GM12864 (cell line): ENCODE results near the gene INSRR.
A peak's percentile ranks its signal among the peaks of the same experiment; 100 is the strongest.

ENCODE experiments used
- DNase-seq: peaks from one replicate; pipeline ENCODE4 v3.0.0-alpha.2; 2011; ENCODE audit warnings: low read depth
- H3K4me3 ChIP-seq: 2 replicates; pipeline ENCODE4 v1.5.1; 2011; ENCODE audit warnings: mild to moderate bottlenecking, low read depth, low read length, control low read depth
- TF ChIP-seq, protein P1 (sequence below): IDR thresholded peaks from 2 replicates; pipeline ENCODE4 v1.5.1; 2011; ENCODE audit warnings: low read depth, mild to moderate bottlenecking, moderate library complexity, low read length, control low read depth, inconsistent platforms; ENCODE audit errors: missing control alignments

The INSRR gene

DNA sequence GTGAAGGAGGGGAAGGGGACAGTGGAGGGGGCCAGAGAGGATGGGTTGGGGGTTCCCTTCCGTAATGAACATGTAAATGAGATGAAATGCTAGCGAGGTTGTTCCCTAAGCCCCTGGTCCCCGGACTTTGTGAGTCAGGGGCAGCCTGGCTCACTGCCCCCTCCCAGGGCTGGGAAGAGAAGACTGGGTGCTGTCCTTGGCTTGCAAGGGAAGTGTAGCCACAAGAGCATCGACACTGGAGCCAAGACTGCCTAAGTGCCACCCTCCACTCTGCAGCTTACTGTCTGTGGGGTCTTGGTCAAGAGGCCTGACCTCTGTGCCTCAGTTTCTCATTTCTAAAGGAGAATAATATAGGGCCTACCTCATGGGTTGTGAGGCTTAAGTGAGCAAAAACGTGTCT lies 35.1 kb upstream of the INSRR start:
- no peak for DNase-seq
- TF ChIP-seq, protein P1, sequence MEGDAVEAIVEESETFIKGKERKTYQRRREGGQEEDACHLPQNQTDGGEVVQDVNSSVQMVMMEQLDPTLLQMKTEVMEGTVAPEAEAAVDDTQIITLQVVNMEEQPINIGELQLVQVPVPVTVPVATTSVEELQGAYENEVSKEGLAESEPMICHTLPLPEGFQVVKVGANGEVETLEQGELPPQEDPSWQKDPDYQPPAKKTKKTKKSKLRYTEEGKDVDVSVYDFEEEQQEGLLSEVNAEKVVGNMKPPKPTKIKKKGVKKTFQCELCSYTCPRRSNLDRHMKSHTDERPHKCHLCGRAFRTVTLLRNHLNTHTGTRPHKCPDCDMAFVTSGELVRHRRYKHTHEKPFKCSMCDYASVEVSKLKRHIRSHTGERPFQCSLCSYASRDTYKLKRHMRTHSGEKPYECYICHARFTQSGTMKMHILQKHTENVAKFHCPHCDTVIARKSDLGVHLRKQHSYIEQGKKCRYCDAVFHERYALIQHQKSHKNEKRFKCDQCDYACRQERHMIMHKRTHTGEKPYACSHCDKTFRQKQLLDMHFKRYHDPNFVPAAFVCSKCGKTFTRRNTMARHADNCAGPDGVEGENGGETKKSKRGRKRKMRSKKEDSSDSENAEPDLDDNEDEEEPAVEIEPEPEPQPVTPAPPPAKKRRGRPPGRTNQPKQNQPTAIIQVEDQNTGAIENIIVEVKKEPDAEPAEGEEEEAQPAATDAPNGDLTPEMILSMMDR, result no peak
- H3K4me3 ChIP-seq, result no peak overlapping the region

DNA sequence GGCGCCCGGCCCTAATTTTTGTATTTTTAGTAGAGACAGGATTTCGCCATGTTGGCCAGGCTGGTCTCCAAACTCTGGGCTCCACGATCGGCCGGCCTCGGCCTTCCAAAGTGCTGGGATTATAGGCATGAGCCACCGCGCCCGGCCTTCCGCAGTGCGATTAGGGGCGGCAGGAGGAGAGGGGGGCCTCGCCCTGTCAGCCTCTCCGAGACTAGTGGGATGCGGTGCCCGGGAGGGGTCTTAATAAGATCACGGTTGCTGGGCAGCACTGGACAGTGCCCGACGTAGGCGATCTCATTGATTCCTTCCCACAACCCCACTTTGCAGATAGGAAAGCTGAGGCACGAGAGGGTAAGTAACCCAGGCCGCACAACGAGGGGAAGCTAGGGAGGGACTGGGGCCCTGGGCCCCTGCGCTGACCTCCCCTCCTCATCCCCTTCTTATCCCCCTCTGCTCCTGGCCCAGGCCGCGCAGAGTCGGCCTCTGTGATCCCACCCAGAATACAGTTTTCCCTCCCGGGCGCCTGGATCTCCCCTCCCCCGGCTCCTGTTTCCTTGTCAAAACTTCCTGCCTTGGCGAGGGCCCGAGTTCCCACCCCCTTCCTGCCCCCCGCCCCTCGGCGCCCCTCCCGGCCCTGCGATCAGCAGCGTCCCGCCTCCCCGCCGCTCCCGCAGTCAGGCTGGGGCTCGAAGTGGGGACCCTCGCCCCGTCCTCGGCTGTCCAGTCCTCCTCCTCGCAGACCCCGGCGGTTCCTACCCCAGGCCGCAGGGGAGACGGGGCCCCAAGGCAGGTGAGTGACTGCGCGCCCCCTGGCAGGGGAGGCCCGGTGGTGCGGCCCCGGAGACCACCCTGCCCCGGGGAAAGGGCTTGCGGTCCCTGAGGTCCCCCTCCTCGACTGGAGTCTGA lies 34.4 kb upstream of the INSRR start, which contains the start of gene PEAR1:
PEAR1 (plus strand) TSS at position 671 of the 906 bp plus-strand sequence. CDS start 10,209 bp downstream, outside the sequence.
- DNase-seq, result no peak
- TF ChIP-seq, protein P1, result no peak
- no peak within 1 kb of the TSS for H3K4me3 ChIP-seq

DNA sequence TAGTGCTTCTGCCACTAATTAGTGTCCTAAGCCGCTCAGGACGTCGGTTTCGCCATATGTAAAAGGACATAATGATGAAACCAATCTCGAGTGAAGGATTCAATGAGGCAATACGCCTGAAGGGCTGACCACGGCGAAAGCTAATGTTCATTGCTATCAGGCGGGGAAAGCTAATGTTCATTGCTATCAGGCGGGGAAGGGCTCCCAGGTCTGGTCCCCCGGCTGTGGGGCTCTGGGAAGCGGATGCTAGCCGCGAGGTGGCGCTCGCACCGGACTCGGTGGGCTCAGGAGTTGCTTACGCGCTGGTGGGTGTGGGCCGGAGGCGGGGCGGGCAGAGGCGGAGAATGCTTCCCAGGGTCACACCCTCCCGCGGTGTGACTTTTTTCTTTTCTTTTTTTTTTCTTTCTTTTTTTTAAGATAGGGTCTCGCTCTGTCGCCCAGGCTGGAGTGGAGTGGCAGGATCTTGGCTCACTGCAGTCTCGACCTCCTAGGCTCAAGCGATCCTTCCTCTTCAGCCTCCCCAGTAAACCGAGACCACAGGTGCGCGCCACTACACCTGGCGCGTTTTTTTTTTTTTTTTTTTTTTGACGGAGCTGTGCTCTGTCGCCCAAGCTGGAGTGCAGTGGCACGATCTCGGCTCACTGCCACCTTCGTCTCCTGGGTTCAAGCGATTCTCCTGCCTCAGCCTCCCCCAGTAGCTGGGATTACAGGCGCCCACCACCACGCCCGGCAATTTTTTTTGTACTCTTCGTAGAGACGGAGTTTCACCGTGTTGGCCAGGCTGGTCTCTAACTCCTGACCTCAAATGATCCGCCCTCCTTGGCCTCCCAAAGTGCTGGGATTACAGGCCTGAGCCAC lies 33.5 kb upstream of the INSRR start:
- TF ChIP-seq, protein P1, result peak; percentile 79
- peak; percentile 39 for DNase-seq
- H3K4me3 ChIP-seq, result no peak overlapping the region

DNA sequence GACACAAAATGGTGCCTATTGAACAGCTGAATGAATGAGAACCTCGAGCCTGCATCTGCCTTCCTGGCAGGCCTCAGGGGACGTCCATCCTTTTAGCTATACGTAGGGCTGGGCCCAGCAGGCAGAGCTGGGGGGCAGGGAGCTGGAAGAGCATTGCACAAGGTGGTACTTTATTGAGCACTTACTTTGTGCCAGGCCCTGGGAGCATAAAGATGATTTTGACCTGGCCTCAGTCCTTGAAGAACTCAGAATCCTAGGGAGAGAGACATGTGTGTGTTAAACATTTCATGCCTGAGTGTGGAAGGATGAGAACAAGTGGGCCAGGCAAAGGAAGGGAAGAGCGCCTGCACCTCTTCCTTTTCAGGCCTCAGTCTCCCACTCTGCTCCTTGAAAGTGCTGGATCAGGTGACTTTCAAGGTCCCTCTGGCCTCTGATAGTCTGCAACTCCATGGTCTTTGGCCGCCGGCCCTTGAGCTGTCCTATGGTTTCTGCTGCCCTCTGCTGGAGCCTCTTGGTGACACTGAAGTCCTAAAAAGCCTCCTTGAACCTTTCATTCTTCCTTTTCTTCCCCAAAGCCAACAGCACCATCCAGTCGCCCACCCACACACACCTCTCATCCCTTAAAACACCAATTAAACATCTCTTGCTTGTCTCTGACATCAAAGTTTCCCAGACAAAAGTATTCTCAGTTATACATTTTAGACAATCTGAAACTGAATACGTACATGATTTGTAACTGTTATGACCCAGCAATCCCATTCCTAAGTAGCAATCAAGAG lies 31.1 kb upstream of the INSRR start:
- H3K4me3 ChIP-seq, result no peak overlapping the region
- DNase-seq, result peak; percentile 13
- TF ChIP-seq, protein P1, result peak; percentile 91

DNA sequence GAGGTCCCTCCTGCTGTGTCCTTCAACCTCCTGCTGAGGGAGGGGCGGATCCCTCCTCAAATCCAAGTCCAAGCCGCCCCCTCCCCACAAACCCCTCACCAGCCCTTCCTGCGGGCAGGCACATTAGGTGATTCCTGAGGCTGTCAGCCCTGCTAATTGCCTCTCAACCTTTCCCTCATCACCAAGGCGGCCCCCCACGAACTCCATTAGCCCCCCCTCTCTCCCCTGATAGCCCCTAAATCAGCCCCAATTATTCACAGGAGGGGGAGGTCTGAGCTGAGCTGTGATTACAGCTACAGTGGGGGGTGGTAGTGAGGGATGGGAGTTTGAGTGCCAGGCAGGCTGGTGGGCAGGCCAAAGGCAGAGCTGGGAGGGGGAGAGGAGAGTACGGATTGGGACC lies 28.8 kb upstream of the INSRR start:
- TF ChIP-seq, protein P1, result no peak
- no peak for DNase-seq
- H3K4me3 ChIP-seq, result no peak overlapping the region

DNA sequence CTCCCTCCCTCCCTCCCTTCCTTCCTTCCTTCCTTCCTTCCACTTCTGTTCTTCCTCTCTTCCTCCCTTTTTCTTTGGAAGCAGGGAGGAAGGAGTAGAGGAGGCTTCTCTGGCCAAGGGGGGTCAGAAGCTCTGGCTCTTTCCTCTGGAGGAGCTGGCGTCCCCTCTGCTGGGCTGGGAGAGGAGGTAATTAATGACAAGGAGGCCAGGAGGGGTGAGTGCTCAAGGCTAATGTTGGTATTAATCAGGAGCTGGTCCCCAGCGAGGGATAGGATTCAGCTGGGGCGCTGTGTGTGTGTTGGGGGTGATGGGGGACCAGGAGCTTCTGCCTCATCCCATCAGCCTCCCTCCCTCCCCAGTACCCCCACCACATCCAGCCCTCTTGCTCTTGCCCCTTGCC lies 28.4 kb upstream of the INSRR start:
- no peak for DNase-seq
- no peak overlapping the region for H3K4me3 ChIP-seq
- TF ChIP-seq, protein P1, result no peak
